ENCODE data around the gene PCDH7. TPM values are rescaled to one million over a fixed set of nuclear protein-coding genes. Genes with fewer than 3 reads are reported as not detected.
A peak's percentile ranks its signal among the peaks of the same experiment; 100 is the strongest.

The PCDH7 gene
- polyA plus RNA-seq, 5 donors = 22.2 to 44.2 (median 39.2) TPM

DNA sequence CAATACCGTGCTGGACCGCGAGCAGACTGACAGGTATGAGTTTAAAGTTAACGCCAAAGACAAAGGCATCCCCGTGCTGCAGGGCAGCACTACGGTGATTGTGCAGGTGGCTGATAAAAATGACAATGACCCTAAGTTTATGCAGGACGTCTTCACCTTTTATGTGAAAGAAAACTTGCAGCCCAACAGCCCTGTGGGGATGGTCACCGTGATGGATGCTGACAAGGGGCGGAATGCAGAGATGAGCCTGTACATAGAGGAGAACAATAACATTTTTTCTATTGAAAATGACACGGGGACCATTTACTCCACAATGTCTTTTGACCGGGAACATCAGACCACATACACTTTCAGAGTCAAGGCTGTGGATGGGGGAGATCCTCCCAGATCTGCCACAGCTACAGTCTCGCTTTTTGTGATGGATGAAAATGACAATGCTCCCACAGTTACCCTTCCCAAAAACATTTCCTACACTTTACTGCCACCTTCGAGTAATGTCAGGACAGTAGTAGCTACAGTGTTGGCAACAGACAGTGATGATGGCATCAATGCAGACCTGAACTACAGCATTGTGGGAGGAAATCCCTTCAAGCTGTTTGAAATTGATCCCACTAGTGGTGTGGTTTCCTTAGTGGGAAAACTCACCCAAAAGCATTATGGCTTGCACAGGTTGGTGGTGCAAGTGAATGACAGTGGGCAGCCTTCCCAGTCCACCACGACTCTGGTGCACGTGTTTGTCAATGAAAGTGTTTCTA lies 3.2 kb downstream of the PCDH7 start:
- no peak for DNase-seq

DNA sequence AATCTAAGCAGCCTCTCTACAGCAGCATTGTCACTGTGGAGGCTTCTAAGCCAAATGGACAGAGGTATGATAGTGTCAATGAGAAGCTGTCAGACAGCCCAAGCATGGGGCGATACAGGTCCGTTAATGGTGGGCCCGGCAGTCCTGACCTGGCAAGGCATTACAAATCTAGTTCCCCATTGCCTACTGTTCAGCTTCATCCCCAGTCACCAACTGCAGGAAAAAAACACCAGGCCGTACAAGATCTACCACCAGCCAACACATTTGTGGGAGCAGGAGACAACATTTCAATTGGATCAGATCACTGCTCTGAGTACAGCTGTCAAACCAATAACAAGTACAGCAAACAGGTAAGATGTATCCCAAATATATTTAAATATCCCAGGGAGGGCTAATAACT lies 4.1 kb downstream of the PCDH7 start:
- no peak for DNase-seq

DNA sequence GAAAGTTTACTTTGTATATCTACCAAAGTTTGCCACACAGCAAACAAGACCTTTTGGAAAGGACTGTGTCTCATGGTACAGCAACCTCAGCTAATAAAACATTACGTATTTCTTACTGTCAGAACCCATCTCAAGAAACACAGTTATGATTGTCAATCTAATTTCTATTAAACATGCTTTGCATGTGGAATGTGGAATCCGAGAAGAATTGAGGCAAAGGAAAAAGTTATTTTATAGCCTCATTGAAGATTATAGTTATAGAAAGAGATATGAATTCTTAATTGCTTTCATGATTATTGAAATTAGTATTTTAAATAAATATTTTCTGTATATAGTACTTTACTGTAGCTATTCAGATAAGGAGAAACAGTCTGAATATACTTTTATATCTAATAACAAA lies 5.4 kb downstream of the PCDH7 start:
- DNase-seq = no peak

DNA sequence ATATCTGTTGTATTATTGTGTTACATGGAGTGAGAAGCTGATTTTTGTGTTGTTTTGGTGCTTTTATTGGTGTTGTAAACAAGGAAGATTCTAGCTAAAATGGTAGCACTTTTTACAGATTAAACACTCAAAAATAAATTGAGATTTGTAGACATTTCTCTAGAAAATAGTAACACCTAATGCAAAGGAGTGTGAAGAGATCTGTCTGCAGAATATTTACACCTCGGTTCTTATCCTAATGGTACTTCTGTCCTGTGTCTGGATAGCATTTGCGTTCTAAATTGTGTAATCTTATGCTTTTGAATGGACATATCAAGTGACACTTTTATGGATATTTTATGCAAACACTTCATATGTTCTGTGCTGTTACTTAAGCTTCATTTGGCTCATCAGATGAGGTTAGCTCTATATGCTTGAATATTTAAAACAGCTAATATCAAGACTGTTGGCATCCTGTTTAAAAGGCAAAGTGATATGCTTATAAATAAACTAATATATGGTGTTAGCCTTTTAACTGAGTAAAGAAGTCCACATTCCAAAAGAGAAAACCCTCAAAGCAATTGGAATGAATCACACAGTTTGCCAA lies 6.0 kb downstream of the PCDH7 start:
- DNase-seq = no peak

DNA sequence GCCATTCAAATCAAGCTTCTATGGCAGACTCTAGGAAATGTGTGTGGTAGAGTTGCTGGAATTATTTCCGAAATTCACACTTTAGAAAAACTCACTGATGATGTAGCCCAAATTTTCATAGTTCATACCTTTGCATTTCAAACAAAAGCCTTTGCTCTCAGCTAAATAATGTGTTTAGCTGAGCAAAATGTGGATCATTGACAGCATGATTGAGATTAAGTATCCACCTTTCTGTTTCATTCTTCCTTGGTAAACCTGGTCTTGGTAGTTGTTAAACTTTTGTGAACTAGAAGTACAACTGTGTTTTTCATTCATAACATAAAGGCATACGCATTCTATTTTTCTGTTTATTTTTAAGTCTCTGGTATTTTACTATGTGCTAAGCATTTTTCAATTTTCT lies 7.2 kb downstream of the PCDH7 start:
- no peak for DNase-seq

DNA sequence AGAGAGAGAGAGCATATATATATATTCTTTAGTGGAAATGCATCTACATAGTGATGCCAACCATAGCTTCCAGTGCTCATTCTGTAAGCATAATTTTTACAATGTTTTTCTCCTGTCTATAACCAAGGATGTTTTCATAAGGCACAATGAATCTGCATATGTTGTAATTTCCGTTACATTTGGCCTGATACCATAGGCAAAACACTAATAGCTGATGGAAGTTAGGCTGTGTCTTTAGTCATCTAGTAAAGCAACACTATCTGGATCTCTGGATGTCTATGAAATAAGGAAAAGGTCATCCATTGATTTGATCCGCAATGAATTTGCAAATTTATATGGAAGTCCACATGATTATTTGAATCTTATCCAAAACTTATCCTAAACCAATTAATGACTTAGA lies 8.1 kb downstream of the PCDH7 start:
- DNase-seq = no peak

DNA sequence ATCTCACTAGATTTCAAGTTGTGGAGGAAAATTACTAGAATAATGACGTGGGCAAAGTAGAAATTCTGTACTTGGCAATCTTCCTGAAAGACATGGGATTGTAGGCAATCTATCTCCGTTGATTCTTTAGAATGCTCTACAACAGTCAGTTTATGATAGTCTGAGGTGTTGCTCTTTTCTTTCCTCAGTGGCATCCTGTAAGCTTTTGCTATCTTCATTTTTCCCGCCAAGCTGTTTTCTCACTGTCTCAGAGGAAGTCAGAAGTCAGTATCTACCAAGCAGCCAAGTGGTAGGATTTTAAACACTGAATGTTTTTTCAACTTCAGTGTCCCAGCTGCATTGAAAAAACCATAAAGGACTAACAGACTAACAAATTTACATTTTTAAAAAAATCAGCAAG lies 23.7 kb downstream of the PCDH7 start:
- no peak for DNase-seq

DNA sequence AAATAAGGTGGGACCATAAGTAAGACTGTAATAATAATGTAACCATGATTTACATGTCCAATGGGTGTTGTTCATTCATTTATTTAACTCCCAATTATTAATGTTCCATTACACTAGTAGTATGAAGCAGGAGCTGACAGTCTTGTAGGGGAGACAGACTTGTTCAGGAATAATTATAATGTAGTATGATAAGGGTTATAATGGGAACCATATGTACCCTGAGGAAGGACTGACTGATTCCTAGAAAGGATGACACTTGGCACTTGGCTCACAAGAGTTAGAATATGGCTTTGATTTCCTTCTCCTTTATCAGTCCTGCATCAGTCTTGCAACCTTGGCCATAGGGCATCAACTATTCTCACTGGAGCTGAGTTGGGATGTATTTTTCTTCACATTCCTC lies 24.2 kb downstream of the PCDH7 start:
- no peak for DNase-seq

DNA sequence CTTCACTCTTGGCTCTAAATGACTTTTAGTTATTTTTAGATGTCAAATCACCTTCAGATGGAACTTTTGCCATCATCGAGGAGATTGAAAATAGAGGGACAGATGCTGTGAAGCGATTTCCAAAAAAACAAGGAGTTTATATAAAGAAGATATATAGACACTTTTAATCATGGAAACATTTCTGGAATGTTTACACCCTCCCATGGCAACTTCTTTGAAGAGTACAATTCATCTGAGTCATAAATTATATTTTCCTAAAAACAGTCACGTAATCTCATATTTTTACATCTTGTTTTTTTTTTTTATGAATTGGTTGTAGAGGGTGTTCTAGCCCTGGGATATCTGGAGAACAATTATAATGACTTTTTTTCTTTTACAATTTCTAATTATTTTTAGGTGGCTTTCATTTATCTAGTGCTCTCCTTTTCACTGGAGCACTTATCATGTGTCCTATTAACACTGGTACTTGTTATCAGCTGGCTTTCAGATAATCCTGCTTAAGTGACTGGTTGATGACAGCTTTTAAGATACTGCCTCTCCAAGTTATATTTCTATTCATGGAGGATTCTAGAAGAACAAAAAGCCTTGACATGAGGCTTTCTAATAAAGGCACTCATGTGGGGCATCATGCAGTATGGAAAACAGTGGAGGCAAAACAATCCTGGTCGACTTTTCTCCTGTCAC lies 24.9 kb downstream of the PCDH7 start:
- DNase-seq = no peak

DNA sequence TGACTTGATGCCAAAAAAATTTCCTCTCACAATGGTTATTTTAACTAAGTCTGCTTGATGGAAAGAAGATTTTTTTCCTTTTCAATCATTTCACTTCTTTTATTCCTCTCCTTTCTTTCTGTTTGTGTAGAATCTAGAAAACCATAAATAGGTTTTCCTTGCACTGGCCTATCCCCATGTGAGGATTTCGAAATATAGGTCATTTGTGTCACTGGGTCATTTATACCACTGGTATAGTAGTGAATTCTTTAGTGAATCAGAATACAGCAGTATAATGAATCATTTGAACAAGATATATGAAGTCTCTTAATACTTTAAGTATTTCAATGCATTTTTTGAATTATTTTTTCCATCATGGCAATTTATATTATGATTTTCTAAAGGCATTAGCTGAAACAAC lies 26.6 kb downstream of the PCDH7 start:
- no peak for DNase-seq

DNA sequence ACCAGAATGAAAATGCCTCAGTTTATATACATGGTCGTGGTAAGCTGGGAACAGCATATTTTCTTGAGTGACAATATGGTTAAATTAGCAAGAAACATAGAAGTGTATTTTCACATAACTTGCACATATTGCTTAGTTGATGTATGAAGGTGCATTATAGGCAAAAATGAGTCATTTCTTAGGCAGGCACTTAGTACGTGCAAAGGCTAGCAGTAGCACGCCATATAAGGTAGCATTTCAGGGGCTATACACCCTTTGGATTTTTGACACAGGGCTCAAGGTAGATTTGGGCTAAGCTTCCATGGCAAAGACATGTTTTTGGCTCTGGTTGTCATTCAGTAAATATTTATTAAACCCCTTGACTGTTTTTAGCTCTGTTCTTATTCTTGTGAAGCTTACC lies 33.1 kb downstream of the PCDH7 start:
- no peak for DNase-seq

DNA sequence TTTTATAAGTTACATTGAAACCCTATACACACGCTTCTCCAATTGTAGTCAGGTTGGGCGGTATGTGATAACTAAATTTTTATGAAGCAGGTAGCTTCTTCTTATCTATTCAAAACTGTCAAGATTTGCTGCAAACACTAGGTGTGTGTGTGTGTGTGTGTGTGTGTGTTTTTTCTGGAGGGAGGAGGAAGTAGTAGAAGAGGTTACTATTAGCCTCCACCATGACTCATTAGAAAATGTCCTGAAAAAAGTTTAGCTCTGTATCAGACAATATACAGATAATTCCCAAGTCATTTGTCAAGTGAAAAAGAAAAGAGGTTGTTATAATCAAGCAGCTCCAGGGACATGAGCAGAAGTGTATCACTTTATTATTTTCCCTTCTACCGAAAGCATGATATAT lies 33.9 kb downstream of the PCDH7 start:
- no peak for DNase-seq

DNA sequence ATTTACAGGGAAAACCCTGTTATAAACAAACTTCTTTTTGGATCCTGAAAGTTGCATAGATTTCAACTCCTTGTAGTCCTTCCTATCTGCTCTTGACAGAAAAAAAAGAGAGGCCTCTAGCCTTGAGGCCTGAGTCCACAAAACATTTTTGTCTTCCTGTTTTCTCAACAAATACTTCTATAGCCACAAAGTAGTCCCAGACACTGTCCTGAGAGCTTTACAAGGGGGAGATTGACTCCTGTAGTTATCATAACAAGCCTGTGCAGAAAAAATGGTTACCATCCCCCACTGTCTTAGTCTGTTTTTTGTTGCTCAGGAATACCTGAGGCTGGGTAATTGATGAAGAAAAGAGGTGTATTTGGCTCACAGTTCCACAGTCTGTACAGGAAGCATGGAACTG lies 35.2 kb downstream of the PCDH7 start:
- DNase-seq = no peak

DNA sequence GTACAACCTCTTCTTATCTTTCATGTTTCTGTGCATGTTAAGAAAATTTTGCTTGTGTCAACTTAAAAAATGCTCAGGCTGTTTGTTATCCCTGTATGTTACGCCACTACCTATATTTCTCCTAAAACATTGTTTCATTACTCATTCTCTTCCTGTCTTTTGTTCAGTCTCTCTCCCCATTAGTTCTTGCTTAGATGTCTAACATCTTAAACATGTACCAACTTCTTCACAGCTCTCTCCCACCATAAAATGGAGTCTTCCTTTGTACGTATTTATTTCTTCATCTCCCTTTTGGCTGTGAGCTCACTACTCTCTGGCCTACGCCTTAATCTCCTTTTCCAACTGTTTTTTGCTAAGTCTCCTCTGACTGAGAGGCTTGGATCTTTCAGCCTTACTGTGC lies 36.4 kb downstream of the PCDH7 start:
- no peak for DNase-seq

DNA sequence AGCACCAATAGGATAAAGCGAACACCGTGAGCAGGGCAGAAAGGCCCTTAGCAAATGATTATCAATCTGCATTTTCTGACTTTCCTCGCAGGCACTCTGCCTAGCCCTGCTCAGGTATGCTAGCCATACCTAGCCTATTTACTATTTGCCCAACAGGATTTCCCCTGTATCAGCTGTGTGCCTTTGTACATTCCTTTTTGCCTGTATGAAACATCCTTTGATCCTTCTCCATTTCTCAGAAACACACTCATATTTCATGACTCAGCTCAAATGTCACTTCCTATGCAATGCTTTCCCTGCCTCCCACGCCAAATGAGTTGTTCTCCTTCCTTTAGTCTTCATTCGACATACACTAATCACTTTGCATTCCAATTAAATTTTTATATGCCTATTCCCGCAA lies 37.2 kb downstream of the PCDH7 start:
- no peak for DNase-seq

DNA sequence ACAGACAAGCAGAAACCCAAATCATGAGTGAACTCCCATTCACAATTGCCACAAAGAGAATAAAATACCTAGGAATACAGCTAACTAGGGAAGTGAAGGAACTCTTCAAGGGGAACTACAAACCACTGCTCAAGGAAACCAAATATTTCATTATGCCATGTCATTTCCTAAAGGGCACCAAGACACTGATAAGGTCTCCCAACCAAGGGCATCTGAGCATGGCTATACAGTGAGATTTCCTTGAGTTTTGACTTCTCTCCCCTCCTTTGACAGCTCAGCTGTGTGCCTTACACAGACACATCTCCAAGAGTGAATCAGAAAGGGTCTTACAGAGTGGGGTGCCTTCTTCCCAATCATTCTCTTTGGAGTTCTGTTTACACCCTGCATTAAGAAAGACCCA lies 40.4 kb downstream of the PCDH7 start:
- no peak for DNase-seq

DNA sequence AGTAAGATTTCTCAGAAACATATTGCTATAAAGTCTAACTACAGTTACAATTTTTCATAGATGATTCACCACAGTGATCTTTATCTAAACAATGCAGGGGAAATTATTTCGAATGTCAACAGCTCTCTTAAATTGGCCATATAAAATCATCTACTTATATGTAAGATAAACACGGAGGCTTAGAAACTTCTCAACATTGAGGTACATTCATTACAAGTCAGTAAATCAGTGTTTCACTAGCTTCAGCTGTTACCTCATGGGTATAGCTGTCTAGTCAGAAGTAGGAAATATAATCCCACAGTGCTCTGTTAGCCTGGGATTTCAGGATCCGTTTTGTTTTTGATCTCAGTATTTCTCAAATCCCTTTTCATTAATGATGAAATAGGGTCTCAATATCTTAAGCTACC lies 43.2 kb downstream of the PCDH7 start:
- no peak for DNase-seq

DNA sequence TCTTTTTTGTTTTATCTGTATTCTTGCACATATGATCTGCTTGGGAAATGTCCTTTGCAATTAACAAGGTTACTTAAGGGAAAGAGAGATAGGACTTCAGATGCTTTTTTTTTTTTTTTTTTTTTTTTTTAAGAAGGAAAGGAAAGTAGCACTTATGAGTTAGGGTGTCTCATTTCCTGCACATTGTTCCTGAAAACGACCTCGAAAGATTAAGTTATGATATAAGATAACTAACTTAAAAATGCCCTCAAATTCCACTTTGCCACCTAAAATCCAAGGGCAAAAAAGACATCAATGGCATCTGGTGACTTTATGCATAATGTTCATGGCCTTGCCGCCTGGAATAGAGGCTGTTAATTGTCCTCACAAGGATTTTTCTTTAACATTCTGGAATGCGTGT lies 44.9 kb downstream of the PCDH7 start:
- DNase-seq = no peak

DNA sequence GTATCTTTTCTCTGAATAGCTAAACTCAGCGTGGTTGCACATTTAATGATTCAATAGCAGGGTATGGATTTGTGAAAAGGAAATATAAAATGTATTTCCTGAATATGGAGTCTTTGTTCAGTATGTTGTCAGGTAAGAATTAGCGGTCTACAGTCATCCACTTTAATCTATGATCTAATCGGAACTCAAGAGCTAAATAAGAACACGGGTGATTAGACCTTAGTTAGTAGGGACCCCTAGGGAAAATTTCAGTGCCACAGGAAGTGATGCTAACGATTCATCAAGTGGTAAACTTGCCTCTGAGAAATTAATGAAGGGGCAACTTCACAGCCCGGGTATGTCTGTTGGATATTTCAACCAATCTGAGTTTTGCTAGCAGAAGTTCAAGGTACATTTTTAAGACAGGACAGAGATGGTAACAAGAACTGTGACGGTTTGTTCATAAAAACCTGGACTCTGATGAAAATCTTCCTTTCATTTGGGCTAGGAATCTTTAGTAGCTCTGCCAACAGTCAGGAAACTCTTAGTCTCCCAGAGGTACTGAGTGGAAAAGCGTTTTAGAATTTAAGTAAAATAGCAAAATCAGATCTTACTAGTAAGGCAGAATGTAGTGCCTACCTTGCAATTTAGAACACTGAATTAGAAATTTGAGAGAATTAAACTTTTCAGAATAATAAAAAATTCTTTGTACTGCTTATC lies 47.1 kb downstream of the PCDH7 start:
- no peak for DNase-seq

DNA sequence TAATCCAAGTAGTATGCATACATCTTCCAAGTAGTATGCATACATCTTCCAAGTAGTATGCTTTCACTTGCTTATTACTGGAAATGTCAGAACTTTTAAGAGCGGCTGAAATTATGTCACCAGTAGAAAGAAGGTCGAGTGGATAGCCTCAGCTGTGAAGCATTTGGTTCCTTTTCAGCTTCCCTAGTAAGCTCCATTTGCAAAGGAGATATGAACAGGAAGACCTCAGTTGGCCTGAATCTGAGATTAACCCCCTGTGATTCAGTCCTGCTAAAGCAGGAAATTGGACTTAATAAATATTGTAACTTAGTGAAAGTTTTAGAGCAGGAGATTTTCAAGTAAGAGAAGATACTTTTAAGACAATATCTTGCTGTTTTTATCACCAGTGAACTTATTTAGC lies 48.1 kb downstream of the PCDH7 start:
- DNase-seq = no peak

DNA sequence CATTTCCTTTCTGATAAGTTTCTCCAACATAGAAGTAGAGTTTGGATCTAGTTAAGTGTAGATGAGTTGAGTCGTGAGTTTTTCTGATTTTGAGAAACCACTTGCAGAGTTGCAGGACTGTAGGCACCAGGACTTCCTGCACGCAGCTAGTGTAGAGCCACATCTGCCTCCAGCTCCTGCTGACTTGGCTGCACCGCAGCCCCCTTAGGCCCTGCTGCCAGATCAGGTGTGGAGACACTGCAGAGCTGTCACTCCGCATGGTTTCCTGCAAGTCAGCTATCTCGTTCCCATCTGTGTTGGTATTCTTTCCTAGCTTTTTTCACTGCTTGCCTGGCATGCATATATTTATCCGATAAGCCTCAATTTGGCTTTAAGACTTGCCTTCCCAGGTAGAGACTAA lies 48.9 kb downstream of the PCDH7 start:
- DNase-seq = no peak

DNA sequence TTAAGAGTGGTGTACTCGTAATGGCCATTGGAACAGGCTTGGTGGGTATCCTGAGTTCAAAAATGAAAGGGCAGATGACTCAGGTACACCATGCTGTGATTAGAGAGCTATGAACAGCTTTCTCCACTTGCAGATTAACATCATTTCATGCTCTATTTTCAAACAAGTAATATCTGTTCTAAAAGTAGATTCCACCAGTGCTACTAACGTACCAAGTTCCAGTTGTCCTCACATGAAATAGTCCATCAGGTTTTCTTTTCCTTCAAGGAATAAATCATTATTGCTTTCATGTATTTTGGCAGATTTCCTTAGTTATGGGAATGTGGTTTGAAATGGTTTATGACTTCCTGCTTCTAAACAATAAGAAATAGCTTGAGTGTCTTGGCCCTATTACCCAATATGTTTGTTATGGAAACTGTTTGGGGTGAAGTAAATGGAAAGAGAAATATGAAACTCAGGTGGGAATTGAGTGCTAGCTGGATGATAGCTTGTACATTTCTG lies 49.9 kb downstream of the PCDH7 start:
- DNase-seq = peak; percentile 65 to 67

DNA sequence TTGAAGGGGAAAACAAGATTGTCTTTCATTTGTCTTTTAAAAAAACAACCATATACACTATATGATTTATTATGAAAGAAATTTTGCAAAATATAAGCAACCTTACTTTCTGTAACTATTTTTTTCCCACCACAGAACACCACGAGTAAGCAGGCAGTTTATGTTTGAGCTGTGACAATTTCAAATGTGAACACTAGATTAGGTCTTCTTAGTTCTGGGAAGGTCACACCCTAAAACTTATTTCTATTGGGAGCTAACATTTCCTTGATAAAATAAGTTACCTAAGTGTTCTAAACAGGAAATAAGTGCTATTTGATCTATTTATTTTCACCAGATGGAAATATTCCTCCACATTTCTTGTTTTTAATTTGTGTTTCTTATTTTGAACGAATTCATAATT lies 50.6 kb downstream of the PCDH7 start:
- DNase-seq = no peak
